Measurements from ENCODE around the gene SEZ6L.

GRCh38 chr22:26281941-26282340, 112.7 kb downstream of the SEZ6L start:
- TF ChIP-seq POLR2A (IDR thresholded peaks at IDR 0.05): no peak
- TF ChIP-seq CTCF (IDR thresholded peaks at IDR 0.05): no peak
